Mesodermal cell (in vitro differentiated cells): ENCODE data around the gene SLF1.

ENCODE experiments used
- H3K27ac ChIP-seq: 2 replicates; pipeline ENCODE4 v1.7.0; 2013; ENCODE audit warnings: mild to moderate bottlenecking, low read depth, low read length, moderate library complexity; ENCODE audit not compliant: severe bottlenecking
- H3K36me3 ChIP-seq: 2 replicates; pipeline ENCODE4 v1.7.1; 2013; ENCODE audit warnings: mild to moderate bottlenecking, low read length, moderate library complexity; ENCODE audit not compliant: control insufficient read depth, insufficient read depth
- H3K4me1 ChIP-seq: one replicate; pipeline ENCODE4 v1.7.1; 2013; ENCODE audit warnings: mild to moderate bottlenecking, low read length; ENCODE audit not compliant: insufficient read depth, control insufficient read depth, poor library complexity, severe bottlenecking
- H3K4me3 ChIP-seq: 2 replicates; pipeline ENCODE4 v1.7.0; 2013; ENCODE audit warnings: low read length, control low read depth, mild to moderate bottlenecking; ENCODE audit not compliant: insufficient read depth, poor library complexity, severe bottlenecking; ENCODE audit errors: extremely low read depth
- H3K9me3 ChIP-seq: 2 replicates; pipeline ENCODE4 v1.7.1; 2013; ENCODE audit warnings: mild to moderate bottlenecking, low read length, moderate library complexity; ENCODE audit not compliant: control insufficient read depth
- WGBS, 2 experiments: methylation state at CpG; one replicate each; pipeline ENCODE4 v1.1.5; 2013; ENCODE audit warnings: missing lambda C conversion rate in 2 of 2; ENCODE audit not compliant: insufficient coverage in 2 of 2; 5-methylcytosine and 5-hydroxymethylcytosine counted together

Gene SLF1

GRCh38 chr5:94661086-94661485, 42.6 kb downstream of the SLF1 start:
- H3K36me3 ChIP-seq: peaks cover 34% of the 10 kb centered on the region
- no peaks in the 10 kb centered on the region for H3K4me1 ChIP-seq
- peaks cover 5% of the 10 kb centered on the region for H3K9me3 ChIP-seq
- H3K27ac ChIP-seq: no peak overlapping the region
- WGBS, 2 experiments: 83 to 90% methylated on average over 1 to 2 of the region's 3 CpGs
- no peak overlapping the region for H3K4me3 ChIP-seq

DNA sequence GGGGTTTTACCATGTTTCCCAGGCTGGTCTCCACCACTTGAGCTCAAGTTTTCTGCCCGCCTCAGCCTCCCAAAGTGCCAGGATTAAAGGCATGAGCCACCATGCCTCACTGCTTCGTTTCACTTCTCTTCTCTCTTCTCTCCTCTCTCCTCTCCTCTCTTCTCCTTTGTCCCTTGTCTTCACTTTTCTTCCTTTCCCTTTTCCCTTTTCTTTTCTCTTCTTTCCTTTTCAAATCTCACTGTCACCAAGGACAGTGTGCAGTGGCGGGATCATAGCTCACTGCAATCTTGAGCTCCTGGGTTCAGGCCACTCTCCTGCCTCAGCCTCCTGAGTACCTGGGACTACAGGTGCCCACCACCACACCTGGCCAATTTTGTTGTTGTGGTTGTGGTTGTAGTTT, 49.5 kb downstream of the SLF1 start:
- Histone ChIP-seq H3K27ac (no peak overlapping the region), H3K4me3 (no peak overlapping the region), H3K4me1 (no peaks in the 10 kb centered on the region), H3K36me3 (peaks cover 23% of the 10 kb centered on the region), H3K9me3 (no peaks in the 10 kb centered on the region)
- WGBS, 2 experiments: 57 to 75% methylated on average over 3 of the region's 3 CpGs

DNA sequence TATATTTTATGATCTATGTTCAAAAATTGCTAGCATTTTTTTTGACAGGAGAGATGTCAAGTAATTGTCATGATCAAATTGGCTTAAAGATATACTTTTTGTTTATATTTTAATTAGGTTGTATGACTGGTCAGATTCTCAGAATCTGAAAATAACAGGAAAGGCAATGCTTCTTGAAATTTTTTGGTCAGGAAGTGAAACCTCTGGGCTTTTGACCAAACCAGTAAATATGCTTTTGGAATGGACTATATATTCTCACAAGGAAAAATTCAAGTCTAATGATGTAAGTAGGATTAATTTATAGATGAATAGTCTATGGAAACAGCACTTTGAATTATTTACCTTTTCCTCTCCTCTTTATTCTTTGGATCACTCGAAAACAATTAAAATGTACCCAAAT, 52.3 kb downstream of the SLF1 start:
- no peak overlapping the region for H3K27ac ChIP-seq
- H3K36me3 ChIP-seq: peaks cover 8% of the 10 kb centered on the region
- WGBS, 2 experiments: no CpG with 5 or more reads among the region's 1 CpG
- no peak overlapping the region for H3K4me3 ChIP-seq
- H3K9me3 ChIP-seq: no peaks in the 10 kb centered on the region
- no peaks in the 10 kb centered on the region for H3K4me1 ChIP-seq

- no CpG with 5 or more reads among the region's 1 CpG for WGBS, 2 experiments
- Histone ChIP-seq H3K4me3 (no peak overlapping the region), H3K9me3 (no peaks in the 10 kb centered on the region), H3K27ac (no peak overlapping the region), H3K4me1 (no peaks in the 10 kb centered on the region), H3K36me3 (peaks cover 17% of the 10 kb centered on the region)
Observed at GRCh38 chr5:94672746-94673145, 54.3 kb downstream of the SLF1 start.

- no peaks in the 10 kb centered on the region for H3K9me3 ChIP-seq
- H3K4me3 ChIP-seq: no peak overlapping the region
- no peaks in the 10 kb centered on the region for H3K4me1 ChIP-seq
- no CpG with 5 or more reads among the region's 1 CpG for WGBS, 2 experiments
- H3K27ac ChIP-seq: no peak overlapping the region
- peaks cover 14% of the 10 kb centered on the region for H3K36me3 ChIP-seq
Observed at GRCh38 chr5:94674490-94675382, 56.3 kb downstream of the SLF1 start.

DNA sequence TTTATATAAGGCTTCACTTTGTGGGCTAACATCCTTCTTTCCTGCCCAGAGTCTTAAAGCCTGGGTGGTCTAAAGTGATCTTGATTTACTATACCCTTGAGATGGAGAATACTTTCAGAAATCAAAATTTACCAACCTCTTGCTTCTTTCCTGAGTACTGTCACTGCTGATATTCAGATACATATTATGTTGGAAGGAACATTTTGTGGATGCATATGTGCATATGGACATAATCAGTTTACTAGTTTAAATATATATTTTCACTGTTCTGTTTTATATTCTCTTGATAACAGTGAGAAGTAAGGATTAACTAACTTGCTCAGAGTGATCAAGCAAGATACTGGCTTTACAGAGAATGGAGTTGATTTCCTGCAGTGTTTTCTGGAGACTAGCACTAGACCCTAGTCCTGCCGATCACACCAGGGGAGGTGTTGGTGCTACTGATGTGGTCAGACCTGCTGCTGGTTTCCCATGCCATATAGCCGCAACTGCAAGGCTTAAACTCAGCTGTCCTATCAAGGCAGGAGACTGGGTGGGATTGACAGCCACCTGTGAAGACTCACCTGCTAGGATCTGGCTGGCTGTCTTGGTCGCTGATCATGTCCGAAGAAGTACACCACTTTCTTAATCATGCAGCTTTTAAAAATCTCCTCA, 57.6 kb downstream of the SLF1 start:
- H3K4me1 ChIP-seq: no peaks in the 10 kb centered on the region
- H3K27ac ChIP-seq: no peak overlapping the region
- H3K4me3 ChIP-seq: no peak overlapping the region
- H3K9me3 ChIP-seq: no peaks in the 10 kb centered on the region
- peaks cover 19% of the 10 kb centered on the region for H3K36me3 ChIP-seq
- 73 to 89% methylated on average over 3 to 4 of the region's 4 CpGs for WGBS, 2 experiments

- 92 to 100% methylated on average over 1 to 3 of the region's 5 CpGs for WGBS, 2 experiments
- H3K27ac ChIP-seq: no peak overlapping the region
- H3K4me1 ChIP-seq: no peaks in the 10 kb centered on the region
- H3K4me3 ChIP-seq: no peak overlapping the region
- H3K36me3 ChIP-seq: peaks cover 16% of the 10 kb centered on the region
- H3K9me3 ChIP-seq: no peaks in the 10 kb centered on the region
Observed at GRCh38 chr5:94682814-94683520, 64.5 kb downstream of the SLF1 start.

- Histone ChIP-seq H3K36me3 (peaks cover 12% of the 10 kb centered on the region), H3K4me1 (peaks cover 11% of the 10 kb centered on the region), H3K27ac (no peak overlapping the region), H3K4me3 (no peak overlapping the region), H3K9me3 (no peaks in the 10 kb centered on the region)
Observed at GRCh38 chr5:94689908-94690307, 71.4 kb downstream of the SLF1 start.

- H3K4me1 ChIP-seq: peaks cover 11% of the 10 kb centered on the region
- no CpG with 5 or more reads among the region's 2 CpGs for WGBS, 2 experiments
- no peak overlapping the region for H3K27ac ChIP-seq
- no peak overlapping the region for H3K4me3 ChIP-seq
- H3K9me3 ChIP-seq: no peaks in the 10 kb centered on the region
- H3K36me3 ChIP-seq: peaks cover 12% of the 10 kb centered on the region
Observed at GRCh38 chr5:94690778-94691177, 72.3 kb downstream of the SLF1 start.

DNA sequence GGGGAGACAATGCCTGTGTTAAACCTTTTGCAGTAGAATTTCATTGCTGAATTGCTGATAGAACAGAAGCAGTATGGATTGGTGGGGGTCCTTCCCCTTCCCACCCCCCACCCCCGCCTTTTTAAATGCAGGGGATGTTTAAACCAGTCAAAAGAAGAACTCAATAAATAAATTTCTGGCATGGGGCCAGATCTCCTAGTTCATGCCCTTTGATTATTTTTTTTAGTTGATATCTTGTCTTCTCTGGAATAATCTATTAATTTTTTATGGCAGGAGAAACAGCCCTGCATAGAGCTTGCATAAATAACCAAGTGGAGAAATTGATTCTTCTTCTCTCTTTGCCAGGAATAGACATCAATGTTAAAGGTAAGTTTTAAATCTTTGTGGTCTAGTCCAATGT, 72.8 kb downstream of the SLF1 start:
- Histone ChIP-seq H3K9me3 (no peaks in the 10 kb centered on the region), H3K4me1 (peaks cover 11% of the 10 kb centered on the region), H3K36me3 (peaks cover 12% of the 10 kb centered on the region), H3K4me3 (no peak overlapping the region), H3K27ac (no peak overlapping the region)
- no CpG with 5 or more reads among the region's 1 CpG for WGBS, 2 experiments
